HK-2 (cell line): ENCODE measurements around the gene TRAFD1.
"Not testable (repeated sequence)": the region's sequence is repeated elsewhere in the genome, so short reads cannot be mapped to it uniquely, and the experiment has no call there.

Experiments used
- DNase-seq: peaks from one replicate; pipeline ENCODE4 v3.0.0-alpha.2; 2018; ENCODE audit not compliant: unreplicated experiment

TRAFD1 gene

DNA sequence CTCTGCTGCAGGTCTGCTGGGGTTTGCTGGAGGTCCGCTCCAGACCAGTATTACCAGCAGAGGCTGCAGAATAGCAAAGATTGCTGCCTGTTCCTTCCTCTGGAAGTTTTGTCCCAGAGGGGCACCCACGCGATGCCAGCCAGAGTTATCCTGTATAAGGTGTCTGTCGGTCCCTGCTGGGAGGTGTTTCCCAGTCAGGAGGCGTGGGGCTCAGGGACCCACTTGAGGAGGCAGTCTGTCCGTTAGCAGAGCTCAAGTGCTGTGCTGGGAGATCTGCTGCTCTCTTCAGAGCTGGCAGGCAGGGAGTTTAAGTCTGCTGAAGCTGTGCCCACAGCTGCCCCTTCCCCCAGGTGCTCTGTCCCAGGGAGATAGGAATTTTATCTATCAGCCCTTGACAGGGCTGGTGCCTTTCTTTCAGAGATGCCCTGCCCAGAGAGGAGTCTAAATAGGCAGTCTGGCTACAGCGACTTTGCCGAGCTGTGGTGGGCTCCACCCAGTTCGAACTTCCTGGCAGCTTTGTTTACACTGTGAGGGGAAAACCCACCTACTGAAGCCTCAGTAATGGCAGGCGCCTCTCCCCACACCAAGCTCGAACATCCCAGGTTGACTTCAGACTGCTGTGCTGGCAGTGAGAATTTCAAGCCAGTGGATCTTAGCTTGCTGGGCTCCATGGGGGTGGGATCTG lies 33.2 kb downstream of the TRAFD1 start:
- DNase-seq, result not testable (repeated sequence)

DNA sequence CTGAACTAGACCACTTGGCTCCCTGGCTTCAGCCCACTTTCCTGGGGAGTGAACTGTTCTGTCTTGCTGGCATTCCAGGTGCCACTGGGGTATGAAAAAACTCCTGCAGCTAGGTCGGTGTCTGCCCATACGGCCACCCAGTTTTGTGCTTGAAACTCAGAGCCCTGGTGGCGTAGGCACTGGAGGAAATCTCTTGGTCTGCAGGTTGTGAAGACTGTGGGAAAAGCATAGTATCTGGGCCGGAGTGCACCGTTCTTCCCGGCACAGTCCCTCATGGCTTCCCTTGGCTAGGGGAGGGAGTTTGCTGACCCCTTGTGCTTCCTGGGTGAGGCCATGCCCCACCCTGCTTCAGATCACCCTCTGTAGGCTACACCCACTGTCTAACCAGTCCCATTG lies 33.8 kb downstream of the TRAFD1 start:
- no peak for DNase-seq

DNA sequence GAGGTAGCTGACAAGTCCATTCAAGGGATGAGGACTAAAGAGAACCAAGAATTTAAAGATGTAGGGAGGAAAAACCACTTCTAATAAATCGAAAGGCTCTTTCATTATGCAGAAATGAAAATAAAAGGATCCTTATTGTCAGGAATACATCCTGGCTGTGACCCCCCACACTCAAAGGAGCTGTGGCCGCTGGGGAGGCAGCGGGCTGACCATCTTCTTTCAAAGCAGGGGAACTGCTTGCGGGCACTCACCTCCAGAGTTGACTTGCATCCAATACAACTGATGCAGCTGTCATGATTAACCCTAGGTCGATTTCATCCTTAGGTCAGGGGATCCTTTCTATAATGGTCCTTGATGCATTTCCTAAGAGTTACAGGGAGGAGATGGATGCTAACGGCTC lies 35.3 kb downstream of the TRAFD1 start:
- DNase-seq, result no peak

DNA sequence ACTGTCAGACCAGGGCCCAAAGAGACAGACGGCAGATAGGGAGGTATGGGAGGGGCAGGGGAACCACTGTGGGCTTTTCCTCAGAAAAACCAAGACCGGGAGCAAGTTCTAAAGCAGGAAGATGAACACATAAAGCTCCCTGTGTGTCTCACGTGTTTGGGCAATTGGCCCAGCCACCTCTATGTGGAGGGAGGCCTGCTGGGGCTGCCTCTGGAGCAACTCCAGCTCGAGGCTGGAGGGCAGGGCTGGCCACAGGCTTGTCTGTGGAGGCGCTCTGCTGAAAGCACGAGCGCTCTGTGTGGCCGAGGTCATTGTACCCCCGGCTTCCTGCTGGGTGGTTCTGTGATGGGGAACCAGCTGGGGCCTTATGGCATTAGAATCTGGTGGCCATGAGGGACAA lies 36.4 kb downstream of the TRAFD1 start:
- DNase-seq, result no peak

DNA sequence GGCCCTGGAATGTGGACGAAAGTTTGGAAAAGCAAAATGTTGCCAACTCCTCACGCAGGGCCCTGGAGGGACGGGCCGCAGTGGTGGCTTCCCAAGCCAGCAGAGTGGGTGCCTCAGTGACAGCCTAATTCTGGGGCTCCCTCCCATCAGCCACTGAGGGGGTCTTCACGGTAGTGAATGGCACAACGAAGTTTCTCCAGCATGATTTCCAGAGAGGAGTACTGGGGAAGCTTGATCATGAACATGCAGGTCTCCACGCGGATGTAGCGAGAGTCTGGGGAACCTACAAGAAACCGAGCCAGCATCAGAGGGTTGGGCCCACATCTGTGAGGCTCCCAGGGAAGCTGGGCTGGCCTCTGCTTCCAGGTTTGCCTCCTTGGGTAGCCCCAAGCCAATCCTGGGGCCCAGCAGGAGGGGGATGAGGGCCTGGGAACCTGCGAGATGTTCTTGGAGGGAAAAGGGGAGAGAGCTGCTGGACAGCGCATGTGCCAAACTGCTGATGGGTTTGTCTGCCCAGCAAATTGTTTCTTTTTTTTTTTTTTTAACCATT lies 37.0 kb downstream of the TRAFD1 start:
- no peak for DNase-seq

DNA sequence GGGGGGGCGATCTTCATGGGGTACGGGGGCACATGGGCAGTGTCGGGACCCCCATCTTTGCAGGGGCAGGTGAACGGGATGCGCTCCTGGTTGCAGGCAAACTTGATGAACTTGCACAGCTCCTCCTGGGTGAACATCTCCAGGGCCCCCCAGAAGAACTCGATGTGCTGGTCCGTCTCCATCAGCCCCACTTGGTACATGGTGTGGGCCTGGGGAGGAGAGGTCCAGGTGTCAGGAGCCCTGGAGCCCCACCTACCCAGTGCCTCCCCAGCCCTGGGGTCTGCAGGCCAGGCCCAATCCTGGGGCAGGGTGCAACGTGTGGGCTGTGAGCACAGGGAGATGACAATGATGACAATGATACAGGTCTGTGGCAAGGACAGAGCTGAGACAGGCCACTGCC lies 37.7 kb downstream of the TRAFD1 start:
- DNase-seq, result no peak

DNA sequence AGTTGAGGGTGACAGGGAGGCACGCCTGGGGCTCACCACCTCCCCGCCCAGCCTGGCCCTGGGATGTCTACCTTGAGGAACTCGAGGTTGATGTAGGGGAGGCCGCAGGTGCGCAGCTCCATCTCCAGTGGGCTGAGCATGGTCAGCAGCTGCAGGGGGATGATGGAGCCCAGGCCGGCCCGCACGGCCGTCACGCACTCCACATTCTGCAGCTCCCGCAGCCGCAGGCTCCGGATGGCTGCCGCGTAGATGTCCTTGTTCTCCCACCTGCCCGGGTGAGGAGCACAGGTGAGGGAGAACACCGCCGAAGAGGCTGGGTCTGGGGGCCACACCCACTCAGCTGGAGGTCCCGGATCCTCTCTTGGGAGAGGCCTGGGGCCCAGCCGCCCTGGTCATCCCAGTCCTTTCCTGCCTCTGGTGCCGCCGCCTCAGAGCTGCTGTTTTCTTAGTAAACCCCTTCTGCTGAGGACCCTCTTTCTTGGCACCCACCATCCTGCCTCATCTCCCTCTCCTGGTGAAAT lies 38.2 kb downstream of the TRAFD1 start:
- DNase-seq, result no peak

DNA sequence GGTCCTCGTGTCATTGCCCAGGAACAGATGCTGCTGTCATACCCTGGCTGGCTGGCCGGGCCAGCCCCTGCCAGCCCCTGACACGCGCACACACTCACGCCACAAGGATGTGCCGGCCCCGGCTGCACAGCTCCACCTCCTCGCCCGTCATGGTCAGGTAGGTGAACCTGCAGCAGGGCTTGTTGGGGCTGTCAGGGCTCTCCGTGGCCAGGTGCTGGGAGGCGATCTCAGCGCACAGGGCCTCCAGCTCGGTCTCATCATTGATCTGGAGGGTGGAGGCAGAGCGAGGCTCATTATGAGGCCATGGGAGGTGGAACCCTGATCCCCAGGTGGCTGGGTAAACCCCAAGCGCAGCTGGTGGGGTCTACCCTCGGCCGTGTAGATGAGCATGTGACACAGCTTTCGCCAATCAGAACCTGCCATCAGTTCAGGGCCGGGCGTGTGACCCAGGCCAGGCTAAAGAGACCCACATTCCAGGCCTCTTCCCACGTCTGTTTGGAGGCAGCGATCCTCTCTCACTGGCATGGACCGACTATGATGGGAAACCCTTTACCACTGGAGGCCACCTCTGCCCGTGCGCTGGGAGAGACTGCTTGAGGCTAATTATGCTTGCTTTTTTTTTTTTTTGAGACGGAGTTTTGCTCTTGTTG lies 38.8 kb downstream of the TRAFD1 start:
- no peak for DNase-seq

DNA sequence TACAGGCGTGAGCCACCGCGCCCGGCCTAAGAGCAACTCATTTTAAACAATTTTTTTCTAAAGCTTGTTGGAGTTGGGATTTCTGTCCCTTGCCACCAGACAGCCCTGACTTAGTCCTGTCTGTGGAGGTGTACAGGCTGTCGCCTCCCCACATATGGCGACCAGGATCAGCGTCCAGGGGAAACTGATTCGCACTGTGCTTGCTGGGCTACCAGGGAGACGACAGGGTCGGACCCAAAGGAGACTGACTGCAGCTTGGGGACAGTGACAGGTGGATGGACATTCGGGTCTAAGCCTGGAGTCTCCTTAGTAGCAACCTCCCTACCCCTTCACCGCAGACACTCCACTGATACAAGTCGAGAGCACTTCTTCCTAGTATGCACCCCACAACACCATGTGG lies 40.3 kb downstream of the TRAFD1 start:
- DNase-seq, result no peak

DNA sequence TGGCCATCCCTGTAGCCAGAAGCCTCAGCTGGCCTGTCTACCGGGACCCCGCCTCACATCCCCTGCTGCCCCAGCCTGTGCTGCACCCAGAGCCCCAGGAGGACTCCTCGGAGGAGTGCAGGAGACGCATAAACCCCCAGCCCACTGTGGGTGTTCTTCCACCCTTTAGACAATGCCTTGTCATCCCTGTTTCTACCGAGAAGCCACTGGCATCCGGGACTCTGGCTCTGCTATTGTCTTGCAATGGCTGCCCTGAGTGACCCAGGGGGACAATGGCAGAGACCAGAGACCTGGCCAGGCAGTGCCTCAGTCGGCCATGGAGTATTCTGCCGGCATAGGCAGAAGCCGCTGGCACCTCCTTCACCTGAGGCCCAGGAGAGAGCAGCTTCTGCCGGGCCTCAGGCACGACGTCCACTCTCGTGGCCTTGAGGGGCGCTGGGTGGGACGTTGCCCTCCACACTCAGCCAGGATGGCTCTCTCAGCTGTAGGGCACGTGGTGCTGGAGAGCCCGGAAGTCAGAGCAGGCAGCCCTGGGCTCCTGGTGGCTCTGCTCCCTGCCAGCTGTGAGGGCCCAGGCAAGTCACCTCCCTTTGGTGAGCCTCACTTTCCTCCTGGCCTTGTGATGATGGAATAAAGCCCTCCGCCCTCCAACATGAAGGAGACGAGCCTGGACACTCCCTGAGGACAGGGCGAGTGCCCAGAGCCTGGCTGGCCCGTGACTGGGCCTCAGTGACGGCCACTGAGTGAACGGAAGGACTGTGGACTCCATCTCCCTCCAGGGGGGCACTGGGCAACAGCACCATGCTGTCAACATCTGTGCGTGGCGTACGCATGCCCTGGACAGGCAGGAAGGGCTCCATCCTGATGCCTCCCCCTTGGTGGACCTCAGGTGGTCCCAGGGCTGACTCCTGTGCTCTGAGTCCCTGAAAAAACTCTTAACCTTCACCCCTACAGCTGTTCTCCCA lies 41.0 kb downstream of the TRAFD1 start:
- DNase-seq, result no peak

DNA sequence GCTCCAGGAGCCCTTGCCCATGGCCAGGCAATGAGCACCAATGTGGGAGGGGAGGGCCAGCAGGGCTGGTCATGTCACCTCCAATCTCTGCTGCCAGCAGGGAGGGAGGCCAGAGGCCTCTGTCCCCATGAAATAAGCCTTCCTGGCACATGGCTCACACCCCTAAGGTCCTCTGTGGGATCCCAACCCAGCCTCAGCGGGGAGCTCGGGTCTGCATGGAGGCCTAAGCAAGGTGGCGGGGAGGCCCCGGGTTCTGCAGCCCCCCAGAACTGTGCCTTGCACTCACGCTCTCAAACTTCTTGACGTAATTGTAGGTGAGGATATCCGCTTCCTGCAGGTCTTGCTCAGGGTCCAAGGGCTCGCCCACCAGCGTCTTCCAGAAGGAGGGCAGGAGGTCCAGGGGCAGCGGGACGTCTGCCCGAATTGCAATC lies 41.7 kb downstream of the TRAFD1 start:
- no peak for DNase-seq

DNA sequence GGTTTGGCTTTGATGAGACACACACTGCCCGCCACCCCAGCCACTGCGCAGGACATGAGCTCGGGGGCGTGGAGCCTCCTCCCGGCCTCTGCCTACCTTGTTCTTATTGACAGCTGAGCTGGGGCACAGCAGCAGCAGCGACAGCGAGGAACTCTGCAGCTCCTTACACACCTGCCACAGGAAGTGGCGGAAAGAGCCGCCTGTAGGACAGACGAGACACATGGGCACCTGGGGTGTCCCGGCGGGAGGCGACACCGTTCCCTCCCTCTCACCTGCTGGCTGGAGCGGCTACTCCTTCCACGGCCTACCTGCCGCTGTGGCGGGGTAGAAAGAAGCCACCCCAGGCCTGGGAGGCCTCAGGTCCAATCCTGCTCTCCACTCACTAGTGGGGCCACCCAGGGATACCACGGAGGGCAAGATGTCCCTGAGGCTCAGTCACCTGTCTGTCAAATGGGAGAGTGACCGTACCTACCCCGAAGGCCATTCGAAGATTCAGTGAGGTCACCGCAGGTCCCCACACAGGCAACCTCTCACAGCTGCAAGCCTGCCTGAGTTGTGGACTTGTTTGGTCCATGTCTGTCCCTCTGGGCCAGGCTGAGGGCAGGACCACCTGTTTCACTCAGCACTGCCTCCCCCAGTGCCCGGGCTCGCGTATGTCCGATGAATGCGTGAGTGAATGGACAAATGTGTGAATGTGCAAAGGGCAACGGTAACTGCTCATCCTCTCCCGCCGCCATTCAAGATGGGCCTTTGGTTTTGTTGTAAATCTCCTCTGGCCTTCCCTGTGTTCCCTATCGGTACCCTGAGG lies 42.6 kb downstream of the TRAFD1 start:
- no peak for DNase-seq

DNA sequence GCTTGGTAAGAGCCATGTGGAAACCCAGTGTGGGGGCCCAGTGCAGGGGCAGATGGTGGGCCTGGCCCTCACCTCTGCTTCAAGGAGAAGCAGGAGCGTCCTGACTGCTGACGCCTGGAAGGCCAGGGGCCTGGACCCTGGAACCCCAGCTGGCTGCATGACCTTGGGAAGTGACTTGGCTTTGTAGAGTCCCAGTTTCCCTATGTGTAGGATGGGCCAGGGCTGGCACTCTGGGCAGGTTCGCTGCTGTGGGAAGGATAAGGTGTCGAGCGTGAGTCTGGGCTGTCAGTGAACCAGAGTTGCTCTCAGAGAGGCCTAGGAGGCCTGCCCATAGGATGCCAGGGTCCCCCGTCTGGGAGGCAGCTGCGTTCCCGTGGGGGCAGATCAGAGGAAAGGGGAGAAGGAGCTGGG lies 43.2 kb downstream of the TRAFD1 start:
- no peak for DNase-seq

DNA sequence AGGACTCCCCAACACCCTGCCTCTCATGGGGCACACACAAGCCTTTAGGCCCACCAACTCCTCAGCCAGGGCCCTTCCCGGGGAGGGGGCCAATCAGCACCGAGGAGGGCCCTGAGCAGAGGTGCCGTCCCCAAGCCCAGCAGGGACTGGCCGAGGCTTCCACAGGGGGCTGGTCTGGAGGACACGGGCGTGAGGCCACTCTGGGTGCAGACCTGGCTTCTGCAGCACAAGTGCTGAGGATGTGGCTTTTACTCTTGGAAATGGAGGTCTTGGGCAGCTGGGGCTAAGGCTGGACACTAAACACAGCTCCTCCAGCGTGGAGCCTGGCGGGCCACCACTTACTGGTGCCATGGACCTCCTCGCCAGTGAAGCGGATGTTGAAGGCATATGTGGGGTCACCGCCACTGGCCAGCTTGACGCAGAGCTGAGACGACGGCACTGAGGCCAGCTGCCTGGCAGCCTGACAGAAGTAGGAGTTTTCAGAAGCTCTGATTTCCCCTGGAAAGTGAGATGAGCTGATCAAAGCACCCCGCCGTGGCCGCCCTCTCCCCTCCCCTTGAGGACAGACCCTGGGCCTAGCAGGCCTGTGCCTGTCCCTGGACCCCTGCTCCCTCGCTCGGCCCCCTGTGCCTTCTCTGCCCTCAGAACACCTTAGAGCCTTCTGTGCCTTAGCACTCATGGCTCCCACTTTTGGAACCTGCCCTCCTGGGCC lies 44.0 kb downstream of the TRAFD1 start:
- DNase-seq, result no peak

DNA sequence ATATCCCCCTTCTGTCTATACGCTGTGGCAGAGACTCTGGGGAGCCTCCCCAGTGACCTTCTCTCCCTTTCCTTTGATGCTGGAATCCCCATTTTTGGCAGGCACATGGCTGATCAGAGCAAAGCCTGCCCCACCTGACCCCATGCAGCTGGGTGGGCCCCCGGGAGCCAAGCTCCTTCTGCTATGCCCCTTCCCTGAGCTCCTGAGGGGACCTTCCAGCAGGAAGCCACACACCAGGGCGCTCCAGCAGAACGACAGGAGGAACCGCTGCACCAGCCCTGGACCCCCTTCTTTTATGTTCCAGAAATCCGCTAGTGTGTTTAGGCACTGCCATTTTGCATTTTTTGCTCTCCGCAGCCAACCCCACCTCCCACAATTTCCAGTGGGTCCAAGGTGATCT lies 44.6 kb downstream of the TRAFD1 start:
- DNase-seq, result no peak

DNA sequence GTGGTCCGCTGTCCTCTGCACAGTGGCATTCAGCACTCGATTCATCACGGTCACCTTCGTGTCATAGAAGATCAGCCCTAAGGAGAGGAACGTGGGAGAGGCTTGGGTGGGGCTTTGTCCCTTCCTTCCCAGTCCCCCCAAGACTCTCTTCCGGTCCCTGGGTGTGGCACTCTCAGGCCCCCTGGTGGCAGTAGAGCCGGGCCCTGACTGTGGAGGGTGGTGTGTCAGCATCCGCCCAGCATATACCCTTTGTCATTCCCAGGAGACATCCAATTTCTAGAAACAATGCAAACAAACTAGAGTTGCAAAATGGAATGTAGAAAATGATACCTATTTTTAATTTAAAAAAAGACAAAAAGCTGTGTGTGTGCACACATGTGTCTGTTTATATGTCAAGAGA lies 45.0 kb downstream of the TRAFD1 start:
- DNase-seq, result peak; percentile 24

DNA sequence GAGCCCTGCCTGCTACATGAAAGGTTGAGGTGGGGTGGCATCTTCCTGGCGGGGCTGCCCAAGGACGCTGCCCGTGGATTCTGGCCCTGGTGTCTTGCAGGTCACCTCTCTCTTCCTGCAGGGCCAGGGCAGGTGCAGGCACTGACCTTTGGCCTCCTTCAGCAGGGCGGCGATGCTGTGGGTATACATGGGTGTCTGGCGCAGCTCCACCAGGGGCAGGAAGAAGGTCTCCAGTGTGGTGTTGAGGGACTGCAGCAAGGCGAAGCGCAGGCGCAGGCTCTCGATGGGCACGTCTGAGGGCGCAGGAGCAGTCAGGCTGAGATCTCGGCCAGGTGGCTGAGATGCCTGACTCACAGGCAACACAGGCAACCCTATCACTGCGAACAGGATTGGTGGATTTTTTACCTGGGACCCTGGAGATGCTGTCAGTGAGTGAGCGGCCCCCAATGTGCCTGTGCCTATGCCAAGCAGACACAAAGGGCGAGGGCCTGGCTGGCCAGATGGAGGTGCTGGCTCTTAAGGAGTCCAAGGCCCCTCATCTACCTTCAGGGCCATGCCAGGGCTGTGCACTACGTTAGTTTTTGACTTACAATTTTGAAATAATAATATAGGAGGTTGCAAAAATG lies 45.7 kb downstream of the TRAFD1 start:
- DNase-seq, result no peak

DNA sequence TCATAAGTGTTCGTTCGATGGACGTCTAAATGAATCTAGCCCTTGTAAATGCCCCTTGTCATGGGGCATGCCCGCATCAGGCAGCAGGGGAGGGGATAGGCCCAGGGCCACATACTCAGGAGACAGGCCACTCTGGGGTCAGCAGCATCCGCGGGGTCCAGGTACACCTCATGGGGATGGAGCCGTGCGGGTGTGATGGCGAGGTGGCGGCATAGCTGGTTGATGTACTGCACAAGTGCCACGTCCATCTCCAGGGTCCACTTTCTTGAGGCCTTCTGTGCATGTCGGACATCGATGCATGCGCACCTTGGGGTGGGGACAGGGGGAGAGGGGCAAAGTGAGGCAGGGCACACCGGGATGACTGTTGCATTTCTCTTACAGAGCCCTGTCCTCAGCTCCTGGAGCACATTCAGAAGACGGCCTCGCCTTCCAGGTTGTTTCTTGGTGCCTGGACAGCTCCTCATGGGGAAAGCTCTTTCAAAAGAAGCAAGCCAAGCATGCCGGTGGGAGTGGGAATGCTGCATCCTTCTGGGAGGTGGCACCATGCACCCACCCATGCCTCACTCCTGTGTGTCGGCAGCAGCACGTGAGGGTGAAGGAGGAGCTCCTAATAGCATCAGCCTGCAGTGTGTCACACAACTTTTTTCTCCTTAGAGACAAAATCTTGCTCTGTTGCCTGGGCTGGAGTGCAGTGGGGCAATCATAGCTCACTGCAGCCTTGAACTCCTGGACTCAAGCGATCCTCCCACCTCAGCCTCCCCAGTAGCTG lies 47.4 kb downstream of the TRAFD1 start:
- DNase-seq, result no peak
